ENCODE results near the gene MSL3B.

The MSL3B gene

DNA sequence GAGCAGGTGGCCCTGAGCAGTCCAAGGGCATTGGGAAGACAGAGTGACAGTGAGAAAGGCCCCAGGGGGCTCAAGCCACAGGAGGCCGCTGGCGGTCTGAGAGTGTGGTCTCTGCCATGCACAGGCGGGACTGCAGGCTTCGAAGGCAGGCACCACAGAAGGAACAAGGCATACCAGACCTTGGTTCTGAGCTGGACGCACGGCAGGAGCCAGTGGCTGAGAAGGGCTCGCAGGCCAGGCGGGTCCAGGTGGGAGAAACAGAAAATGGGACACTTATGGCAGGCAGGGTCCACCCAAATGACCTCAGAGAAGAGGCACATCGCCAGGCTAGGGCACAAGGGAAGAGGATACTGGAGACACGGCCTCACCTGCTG lies 28.8 kb downstream of the MSL3B start:
- no peak for ATAC-seq (ENCODE audit: low FRiP score)
- Histone ChIP-seq H3K4me3 (ENCODE audit: low read length in 2 of 2) (no peak overlapping the region), H3K9me3 (ENCODE audit: control insufficient read depth, low read length) (no peaks in the 10 kb centered on the region), H3K36me3 (ENCODE audit: control insufficient read depth in 1 of 2, insufficient read depth in 2 of 2, low read length in 1 of 2) (no peaks in the 10 kb centered on the region), H3K27ac (ENCODE audit: low read depth in 1 of 2, low read length in 2 of 2) (no peak overlapping the region), H3K4me1 (ENCODE audit: control insufficient read depth in 1 of 2, insufficient read depth in 2 of 2, low read length in 2 of 2) (no peaks in the 10 kb centered on the region), H3K27me3 (ENCODE audit: control insufficient read depth in 1 of 2, insufficient read depth in 2 of 2, low read length in 1 of 2) (no peaks in the 10 kb centered on the region)
- intact Hi-C loops (cut with DNase I), result no loop called here
- DNase-seq, result peak in 1 of 2 donors; percentile 56
- WGBS, 2 donors, result 96 to 97% methylated on average over 10 of the region's 10 CpGs

DNA sequence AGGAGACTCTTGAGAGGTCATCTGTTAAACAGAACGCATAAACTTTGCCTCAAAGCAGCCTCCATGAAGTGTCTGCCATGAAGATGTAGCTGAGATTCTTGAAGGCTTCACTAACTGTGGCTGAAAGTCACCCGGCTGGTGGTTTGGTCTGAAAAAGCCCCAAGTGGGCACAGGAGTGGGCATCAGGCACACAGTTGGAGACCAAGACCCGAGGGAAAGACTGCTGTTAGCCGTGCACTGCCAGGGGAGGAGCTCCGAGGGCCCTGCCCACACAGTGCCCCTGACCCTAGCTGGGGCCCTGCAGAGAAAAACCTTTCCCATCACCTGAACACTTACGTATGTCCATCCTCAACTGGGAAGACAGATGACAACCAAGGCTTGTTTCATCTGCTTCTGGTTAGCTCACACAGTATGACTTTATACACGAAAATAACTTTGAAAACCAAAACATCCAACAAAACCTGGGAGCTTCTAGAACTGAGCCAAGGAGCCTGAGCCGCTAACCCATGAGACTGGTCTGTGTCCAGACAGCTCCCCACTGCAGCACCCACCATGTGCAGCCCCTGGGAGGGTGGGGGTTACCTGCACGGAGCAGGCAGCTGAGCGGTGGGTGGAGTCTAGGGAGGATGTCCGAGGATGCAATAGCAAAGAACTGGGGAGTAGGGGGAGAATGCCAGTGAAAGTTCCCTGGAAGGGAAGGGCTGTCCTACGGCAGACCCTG lies 29.3 kb downstream of the MSL3B start:
- H3K4me3 ChIP-seq (ENCODE audit: low read length in 2 of 2), result no peak overlapping the region
- no peaks in the 10 kb centered on the region for H3K36me3 ChIP-seq (ENCODE audit: control insufficient read depth in 1 of 2, insufficient read depth in 2 of 2, low read length in 1 of 2)
- WGBS, 2 donors, result 77 to 80% methylated on average over 12 of the region's 12 CpGs
- no peaks in the 10 kb centered on the region for H3K4me1 ChIP-seq (ENCODE audit: control insufficient read depth in 1 of 2, insufficient read depth in 2 of 2, low read length in 2 of 2)
- ATAC-seq (ENCODE audit: low FRiP score), result no peak
- H3K27me3 ChIP-seq (ENCODE audit: control insufficient read depth in 1 of 2, insufficient read depth in 2 of 2, low read length in 1 of 2), result no peaks in the 10 kb centered on the region
- intact Hi-C loops (cut with DNase I), result no loop called here
- no peaks in the 10 kb centered on the region for H3K9me3 ChIP-seq (ENCODE audit: control insufficient read depth, low read length)
- no peak overlapping the region for H3K27ac ChIP-seq (ENCODE audit: low read depth in 1 of 2, low read length in 2 of 2)
- DNase-seq, result peak in 1 of 2 donors; percentile 51

DNA sequence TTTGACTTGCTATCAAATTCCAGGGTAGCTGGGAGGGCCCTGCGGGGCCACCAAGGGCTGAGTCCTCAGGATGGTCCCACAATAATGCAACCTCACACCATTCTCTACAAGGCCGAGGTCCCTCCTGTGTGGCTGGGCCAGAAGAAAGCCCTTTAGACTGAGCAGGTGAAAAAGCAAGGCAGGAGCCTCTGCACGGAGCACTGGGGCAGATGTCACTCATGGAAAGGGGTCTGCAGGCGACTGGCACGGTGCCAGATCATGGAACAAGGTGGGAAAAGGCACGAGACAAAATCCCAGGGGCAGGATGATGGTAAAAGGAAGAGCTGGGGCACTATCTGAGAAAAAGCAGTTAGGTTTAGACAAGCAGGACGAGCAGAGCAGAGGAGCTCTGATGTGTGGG lies 29.9 kb downstream of the MSL3B start:
- peak in 1 of 2 donors; percentile 59 for DNase-seq
- intact Hi-C loops (cut with DNase I), result no loop called here

DNA sequence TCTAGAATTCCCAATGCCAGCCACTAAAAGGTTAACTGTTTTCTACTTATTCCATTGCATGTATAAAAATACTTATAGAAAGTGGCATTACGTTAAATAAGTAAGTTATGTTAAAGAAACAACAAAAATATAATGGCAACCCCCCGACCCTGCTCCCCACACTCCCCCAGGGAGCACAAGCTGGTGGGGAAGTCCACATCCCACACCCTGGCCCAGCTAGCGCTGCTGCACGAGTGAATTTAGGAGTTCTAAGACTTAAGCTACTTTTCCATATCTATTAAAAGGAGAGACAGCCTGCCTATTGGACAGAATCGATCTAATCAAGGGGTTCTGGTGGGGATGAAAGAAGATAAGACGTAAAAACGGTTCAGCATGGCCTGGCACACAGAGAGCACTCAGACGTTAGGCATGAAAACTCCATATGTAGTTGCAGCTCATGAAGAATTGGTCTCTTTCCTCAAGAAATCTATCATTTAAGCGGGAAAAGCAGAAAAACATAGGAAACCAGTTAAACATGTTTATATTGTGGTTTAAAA lies 30.4 kb downstream of the MSL3B start:
- Histone ChIP-seq H3K27ac (ENCODE audit: low read depth in 1 of 2, low read length in 2 of 2) (no peak overlapping the region), H3K27me3 (ENCODE audit: control insufficient read depth in 1 of 2, insufficient read depth in 2 of 2, low read length in 1 of 2) (no peaks in the 10 kb centered on the region), H3K9me3 (ENCODE audit: control insufficient read depth, low read length) (no peaks in the 10 kb centered on the region), H3K4me1 (ENCODE audit: control insufficient read depth in 1 of 2, insufficient read depth in 2 of 2, low read length in 2 of 2) (no peaks in the 10 kb centered on the region), H3K4me3 (ENCODE audit: low read length in 2 of 2) (no peak overlapping the region), H3K36me3 (ENCODE audit: control insufficient read depth in 1 of 2, insufficient read depth in 2 of 2, low read length in 1 of 2) (no peaks in the 10 kb centered on the region)
- 53 to 61% methylated on average over 9 of the region's 9 CpGs for WGBS, 2 donors
- intact Hi-C loops (cut with DNase I), result no loop called here
- DNase-seq (no peak), ATAC-seq (ENCODE audit: low FRiP score) (no peak)

More for the DNA sequence above, 29.9 kb downstream of the MSL3B start:
- Histone ChIP-seq H3K4me3 (ENCODE audit: low read length in 2 of 2) (no peak overlapping the region), H3K4me1 (ENCODE audit: control insufficient read depth in 1 of 2, insufficient read depth in 2 of 2, low read length in 2 of 2) (no peaks in the 10 kb centered on the region), H3K9me3 (ENCODE audit: control insufficient read depth, low read length) (no peaks in the 10 kb centered on the region), H3K27ac (ENCODE audit: low read depth in 1 of 2, low read length in 2 of 2) (no peak overlapping the region), H3K36me3 (ENCODE audit: control insufficient read depth in 1 of 2, insufficient read depth in 2 of 2, low read length in 1 of 2) (no peaks in the 10 kb centered on the region), H3K27me3 (ENCODE audit: control insufficient read depth in 1 of 2, insufficient read depth in 2 of 2, low read length in 1 of 2) (no peaks in the 10 kb centered on the region)
- 64 to 68% methylated on average over 7 of the region's 7 CpGs for WGBS, 2 donors
- no peak for ATAC-seq (ENCODE audit: low FRiP score)

DNA sequence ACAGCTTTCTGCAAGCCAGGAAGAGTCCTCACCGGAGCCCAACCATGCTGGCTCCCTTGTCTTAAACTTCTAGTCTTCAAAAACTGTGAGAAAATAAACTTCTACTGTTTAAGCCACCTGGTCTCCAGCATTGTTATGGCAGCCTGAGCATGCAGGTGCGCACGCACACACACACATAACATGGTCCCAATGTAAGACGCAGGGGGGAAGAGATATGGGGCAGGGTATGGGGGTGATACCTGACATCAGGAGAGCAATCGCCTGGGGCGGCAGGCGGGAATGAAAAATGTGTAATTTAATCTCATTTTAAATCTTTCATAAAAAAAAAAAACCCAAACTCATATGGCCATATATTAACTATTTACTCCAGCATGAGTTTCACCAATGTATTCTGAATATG lies 31.8 kb downstream of the MSL3B start:
- ATAC-seq (ENCODE audit: low FRiP score), result no peak
- no peak overlapping the region for H3K4me3 ChIP-seq (ENCODE audit: low read length in 2 of 2)

DNA sequence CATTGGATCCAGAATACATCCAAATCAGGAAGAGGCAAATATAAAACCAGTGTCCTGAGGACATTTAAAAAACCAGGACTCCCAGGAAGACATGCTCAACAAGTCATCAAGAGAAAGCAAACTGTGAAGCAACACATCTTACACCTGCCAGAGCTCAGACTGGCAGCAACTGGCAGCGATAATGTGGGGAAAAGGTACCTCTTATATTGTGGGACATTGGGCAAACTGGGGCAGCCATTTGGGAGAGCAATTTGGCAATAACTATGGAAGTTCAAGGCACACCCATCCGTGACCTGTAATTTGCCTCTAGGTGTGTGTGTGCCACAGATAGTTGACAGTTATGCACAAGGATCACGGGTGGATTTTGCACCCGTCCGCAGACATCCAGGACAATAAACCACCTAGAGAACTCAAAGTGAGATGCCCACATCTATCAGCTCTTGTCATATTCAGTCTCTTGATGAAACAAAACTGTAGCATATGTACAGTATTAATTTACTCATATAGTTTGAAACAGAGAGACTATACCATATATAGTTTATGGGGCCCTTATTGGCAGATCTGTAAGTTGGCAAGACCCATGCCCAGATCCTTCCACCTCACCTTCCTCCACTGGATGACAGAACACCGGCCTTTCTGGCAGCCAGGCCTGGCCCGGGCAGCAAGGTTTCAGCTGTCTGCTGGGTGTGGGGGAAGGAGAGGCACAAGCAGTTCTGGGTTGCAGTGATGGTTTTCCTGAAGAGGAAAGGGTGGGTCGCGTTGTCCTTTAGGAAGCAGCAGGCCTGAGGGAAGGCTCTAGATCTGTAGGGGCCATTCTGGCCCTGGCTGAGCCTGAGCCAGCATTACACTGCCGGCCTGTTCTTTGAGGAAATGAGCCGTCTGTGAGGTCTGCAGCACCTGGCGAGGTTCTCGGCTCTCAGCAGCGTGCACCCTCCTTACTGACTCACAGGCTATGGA lies 32.7 kb downstream of the MSL3B start:
- Histone ChIP-seq H3K9me3 (ENCODE audit: control insufficient read depth, low read length) (no peaks in the 10 kb centered on the region), H3K36me3 (ENCODE audit: control insufficient read depth in 1 of 2, insufficient read depth in 2 of 2, low read length in 1 of 2) (no peaks in the 10 kb centered on the region), H3K27me3 (ENCODE audit: control insufficient read depth in 1 of 2, insufficient read depth in 2 of 2, low read length in 1 of 2) (no peaks in the 10 kb centered on the region), H3K4me1 (ENCODE audit: control insufficient read depth in 1 of 2, insufficient read depth in 2 of 2, low read length in 2 of 2) (no peaks in the 10 kb centered on the region), H3K4me3 (ENCODE audit: low read length in 2 of 2) (no peak overlapping the region), H3K27ac (ENCODE audit: low read depth in 1 of 2, low read length in 2 of 2) (no peak overlapping the region)
- 95% methylated on average over 14 of the region's 14 CpGs for WGBS, 2 donors
- intact Hi-C loops (cut with DNase I), result no loop called here
- DNase-seq, result peak; percentile 4 to 39
- ATAC-seq (ENCODE audit: low FRiP score), result no peak

More for the DNA sequence above, 31.8 kb downstream of the MSL3B start:
- intact Hi-C loops (cut with DNase I), result no loop called here
- DNase-seq, result peak in 1 of 2 donors; percentile 12
- Histone ChIP-seq H3K27ac (ENCODE audit: low read depth in 1 of 2, low read length in 2 of 2) (no peak overlapping the region), H3K27me3 (ENCODE audit: control insufficient read depth in 1 of 2, insufficient read depth in 2 of 2, low read length in 1 of 2) (no peaks in the 10 kb centered on the region), H3K9me3 (ENCODE audit: control insufficient read depth, low read length) (no peaks in the 10 kb centered on the region), H3K36me3 (ENCODE audit: control insufficient read depth in 1 of 2, insufficient read depth in 2 of 2, low read length in 1 of 2) (no peaks in the 10 kb centered on the region), H3K4me1 (ENCODE audit: control insufficient read depth in 1 of 2, insufficient read depth in 2 of 2, low read length in 2 of 2) (no peaks in the 10 kb centered on the region)
- WGBS, 2 donors, result 96 to 98% methylated on average over 7 of the region's 7 CpGs

DNA sequence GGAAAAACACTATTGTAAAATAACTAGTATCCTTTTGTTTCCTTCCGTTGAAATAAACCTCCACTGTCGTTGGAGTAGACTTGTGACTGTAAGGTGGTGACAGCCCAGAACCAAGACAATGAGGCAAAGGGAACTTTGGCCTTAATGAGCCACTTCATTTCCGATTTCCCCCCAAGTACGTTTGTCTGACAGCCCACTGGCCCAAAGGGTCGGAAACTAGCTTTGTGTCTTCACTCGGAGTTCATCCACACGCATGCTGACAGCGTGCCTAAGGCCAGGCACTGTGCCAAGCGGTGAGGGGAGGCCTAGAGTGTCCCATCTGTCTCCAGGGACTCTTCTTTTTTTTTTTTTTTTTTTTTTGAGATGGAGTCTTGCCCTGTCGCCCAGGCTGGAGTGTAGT lies 34.8 kb downstream of the MSL3B start:
- no peak for ATAC-seq (ENCODE audit: low FRiP score)
- no peak overlapping the region for H3K4me3 ChIP-seq (ENCODE audit: low read length in 2 of 2)
- H3K9me3 ChIP-seq (ENCODE audit: control insufficient read depth, low read length), result no peaks in the 10 kb centered on the region
- intact Hi-C loops (cut with DNase I), result no loop called here
- WGBS, 2 donors, result 87 to 89% methylated on average over 10 of the region's 10 CpGs
- H3K4me1 ChIP-seq (ENCODE audit: control insufficient read depth in 1 of 2, insufficient read depth in 2 of 2, low read length in 2 of 2), result no peaks in the 10 kb centered on the region
- peak; percentile 28 to 63 for DNase-seq
- H3K27ac ChIP-seq (ENCODE audit: low read depth in 1 of 2, low read length in 2 of 2), result no peak overlapping the region
- no peaks in the 10 kb centered on the region for H3K27me3 ChIP-seq (ENCODE audit: control insufficient read depth in 1 of 2, insufficient read depth in 2 of 2, low read length in 1 of 2)
- no peaks in the 10 kb centered on the region for H3K36me3 ChIP-seq (ENCODE audit: control insufficient read depth in 1 of 2, insufficient read depth in 2 of 2, low read length in 1 of 2)

DNA sequence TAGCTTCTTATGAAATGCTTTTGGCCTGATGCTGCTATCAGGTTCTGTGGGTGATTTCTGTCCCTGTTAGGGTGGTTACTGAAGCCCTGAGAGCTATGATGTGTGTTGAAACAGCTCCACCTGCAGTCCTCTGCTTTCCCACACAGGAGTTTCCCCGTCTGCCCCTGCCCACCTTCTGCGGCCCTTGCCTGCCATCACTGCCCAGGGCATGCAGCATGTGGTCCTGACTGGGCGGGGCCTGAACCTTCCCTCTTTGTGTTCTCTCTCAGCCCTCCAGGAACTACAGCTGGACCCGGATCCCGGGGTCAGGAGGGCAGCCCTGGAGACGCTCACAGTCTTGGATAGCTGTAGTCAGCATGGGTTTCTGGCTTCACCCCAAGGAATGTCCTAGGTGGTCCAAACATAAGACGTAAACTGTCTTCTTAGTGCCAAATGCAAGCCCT lies 35.3 kb downstream of the MSL3B start:
- H3K27me3 ChIP-seq (ENCODE audit: control insufficient read depth in 1 of 2, insufficient read depth in 2 of 2, low read length in 1 of 2), result no peaks in the 10 kb centered on the region
- H3K9me3 ChIP-seq (ENCODE audit: control insufficient read depth, low read length), result no peaks in the 10 kb centered on the region
- no peak overlapping the region for H3K4me3 ChIP-seq (ENCODE audit: low read length in 2 of 2)
- H3K4me1 ChIP-seq (ENCODE audit: control insufficient read depth in 1 of 2, insufficient read depth in 2 of 2, low read length in 2 of 2), result no peaks in the 10 kb centered on the region
- ATAC-seq (ENCODE audit: low FRiP score) (no peak), DNase-seq (peak; percentile 41 to 62)
- H3K36me3 ChIP-seq (ENCODE audit: control insufficient read depth in 1 of 2, insufficient read depth in 2 of 2, low read length in 1 of 2), result no peaks in the 10 kb centered on the region
- intact Hi-C loops (cut with DNase I), result no loop called here
- no peak overlapping the region for H3K27ac ChIP-seq (ENCODE audit: low read depth in 1 of 2, low read length in 2 of 2)
- 56 to 57% methylated on average over 7 of the region's 7 CpGs for WGBS, 2 donors

Data from aorta (tissue), 5 donors.